Measurements from ENCODE around the gene DND1.
"Not testable (repeated sequence)": the region's sequence is repeated elsewhere in the genome, so short reads cannot be mapped to it uniquely, and the experiment has no call there.

The DND1 gene

GRCh38 chr5:140631036-140631417, 42.3 kb downstream of the DND1 start:
- no peak for DNase-seq (ENCODE audit: low read depth in 3 of 3)

- no peak for DNase-seq (ENCODE audit: low read depth in 3 of 3)
Observed at GRCh38 chr5:140630292-140631035, 42.9 kb downstream of the DND1 start.

DNA sequence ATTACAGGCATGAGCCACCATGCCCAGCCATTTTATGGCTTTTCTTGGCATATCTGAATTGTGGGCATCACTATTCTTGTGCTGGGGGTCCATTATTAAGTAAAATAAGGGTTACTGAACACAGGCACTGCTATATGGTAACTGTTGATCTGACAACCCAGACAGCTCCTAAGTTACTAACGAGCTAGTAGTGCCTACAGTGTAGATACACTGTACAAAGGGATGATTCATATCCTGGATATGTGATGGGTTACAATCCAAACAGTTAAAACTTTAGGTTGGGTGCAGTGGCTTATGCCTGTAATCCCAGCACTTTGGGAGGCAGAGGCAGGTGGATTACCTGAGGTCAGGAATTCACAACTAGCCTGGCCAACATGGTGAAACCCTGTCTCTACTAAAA, 44.7 kb downstream of the DND1 start:
- DNase-seq (ENCODE audit: low read depth in 3 of 3) = no peak

DNA sequence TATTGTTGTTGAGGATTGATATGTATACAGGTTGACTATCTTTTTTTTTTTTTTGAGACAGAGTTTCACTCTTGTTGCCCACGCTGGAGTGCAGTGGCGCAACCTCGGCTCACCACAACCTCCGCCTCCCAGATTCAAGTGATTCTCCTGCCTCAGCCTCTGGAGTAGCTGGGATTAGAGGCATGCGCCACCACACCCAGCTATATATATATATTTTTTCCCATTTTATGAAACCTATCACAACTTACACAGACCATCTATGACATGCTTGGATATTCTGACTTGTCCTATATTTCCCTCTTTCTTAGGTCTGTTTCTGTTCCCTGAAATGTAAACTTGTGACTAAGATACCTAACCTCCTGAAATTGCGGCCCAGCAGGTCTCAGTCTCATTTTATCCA, 45.4 kb downstream of the DND1 start:
- DNase-seq (ENCODE audit: low read depth in 3 of 3) = no peak

DNA sequence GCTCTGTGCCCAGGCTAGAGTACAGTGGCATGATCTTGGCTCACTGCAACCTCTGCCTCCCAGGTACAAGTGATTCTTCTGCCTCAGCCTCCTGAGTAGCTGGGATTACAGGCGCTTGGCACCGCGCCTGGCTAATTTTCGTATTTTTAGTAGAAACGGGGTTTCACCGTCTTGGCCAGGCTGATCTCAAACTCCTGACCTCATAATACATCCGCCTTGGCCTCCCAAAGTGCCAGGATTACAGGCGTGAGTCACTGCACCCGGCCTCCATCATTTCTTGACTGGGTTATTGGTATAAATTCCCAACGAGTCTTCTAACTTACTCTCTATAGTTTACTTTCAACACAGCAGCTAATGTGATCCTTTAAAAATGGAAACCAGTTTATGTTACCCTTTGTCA, 48.5 kb downstream of the DND1 start:
- DNase-seq (ENCODE audit: low read depth in 3 of 3) = not testable (repeated sequence)

DNA sequence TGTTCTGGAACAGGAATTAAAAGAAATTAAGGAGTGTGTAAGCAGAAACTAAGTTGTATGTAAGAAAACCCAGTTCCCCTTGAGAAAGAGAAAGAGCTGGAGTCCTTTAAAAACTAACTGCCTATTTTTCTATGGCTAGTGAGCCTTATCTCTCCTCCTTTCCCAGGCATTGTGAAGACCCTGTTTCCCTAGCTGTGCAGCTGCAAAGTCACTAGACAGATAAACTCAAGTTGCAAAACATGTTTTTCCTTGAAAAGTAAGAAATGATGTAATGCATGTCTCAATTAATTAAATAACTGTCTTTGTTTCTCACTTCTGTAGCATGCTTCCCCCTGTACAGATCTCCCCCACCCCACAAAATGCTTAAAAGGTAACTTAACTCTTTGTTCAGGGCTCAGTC, 50.3 kb downstream of the DND1 start:
- DNase-seq (ENCODE audit: low read depth in 3 of 3) = not testable (repeated sequence)

DNA sequence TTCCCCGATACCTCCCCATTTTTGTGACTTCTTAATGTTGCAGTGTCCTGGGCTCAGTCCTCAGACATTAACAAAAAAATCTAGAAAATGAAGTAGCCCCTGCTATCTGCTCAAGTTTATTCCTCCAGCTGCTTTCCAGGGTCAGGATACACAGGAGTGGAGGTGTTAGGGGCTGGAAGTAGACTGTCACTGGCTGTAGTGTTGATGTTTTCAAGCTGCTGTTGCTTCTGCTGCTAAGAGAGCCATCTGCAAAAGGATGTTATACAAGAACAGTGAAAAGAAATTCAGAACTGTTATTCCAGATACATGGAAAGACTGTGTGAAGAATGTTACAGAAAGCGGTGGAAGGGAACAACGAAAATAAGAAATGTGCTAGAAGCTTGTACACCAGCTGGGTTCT, 51.1 kb downstream of the DND1 start:
- no peak for DNase-seq (ENCODE audit: low read depth in 3 of 3)

Measured in stimulated activated CD4-positive, alpha-beta T cell treated with anti-CD3 and anti-CD28 coated beads, TNF-alpha, amount 100 ng/mL, for 4 hours (primary cell).